ENCODE results near the gene PANK2.
"Not testable (repeated sequence)": the region's sequence is repeated elsewhere in the genome, so short reads cannot be mapped to it uniquely, and the experiment has no call there.

The PANK2 gene

GRCh38 chr20:3867802-3868201 is 21.4 kb upstream of the PANK2 start:
- no peak overlapping the region for H3K9ac ChIP-seq (ENCODE audit: low read depth in 1 of 2, low read length in 2 of 2)
- peaks cover 59 to 75% of the 10 kb centered on the region in 2 donors for H3K36me3 ChIP-seq (ENCODE audit: control insufficient read depth in 2 of 2, insufficient read depth in 2 of 2, low read length in 2 of 2)
- H3K4me1 ChIP-seq (ENCODE audit: control insufficient read depth in 2 of 2, insufficient read depth in 2 of 2, low read length in 2 of 2) = peaks cover 3 to 8% of the 10 kb centered on the region in 2 donors
- no peaks in the 10 kb centered on the region for H3K9me3 ChIP-seq (ENCODE audit: control insufficient read depth in 2 of 2, low read length in 2 of 2)
- no peak overlapping the region for H3K4me3 ChIP-seq (ENCODE audit: low read length in 2 of 2)
- no peak overlapping the region for H3K27ac ChIP-seq (ENCODE audit: low read depth in 2 of 2, low read length in 2 of 2)
- H3K27me3 ChIP-seq (ENCODE audit: control insufficient read depth in 2 of 2, insufficient read depth in 2 of 2, low read length in 2 of 2) = no peaks in the 10 kb centered on the region

- Histone ChIP-seq H3K36me3 (ENCODE audit: control insufficient read depth in 2 of 2, insufficient read depth in 2 of 2, low read length in 2 of 2) (peaks cover 46 to 70% of the 10 kb centered on the region in 2 donors), H3K27ac (ENCODE audit: low read depth in 2 of 2, low read length in 2 of 2) (no peak overlapping the region)
Observed at GRCh38 chr20:3869839-3870634, 19.1 kb upstream of the PANK2 start.

GRCh38 chr20:3871550-3872265 is 17.5 kb upstream of the PANK2 start:
- Histone ChIP-seq H3K9ac (ENCODE audit: low read depth in 1 of 2, low read length in 2 of 2) (no peak overlapping the region), H3K4me3 (ENCODE audit: low read length in 2 of 2) (no peak overlapping the region), H3K27ac (ENCODE audit: low read depth in 2 of 2, low read length in 2 of 2) (no peak overlapping the region), H3K9me3 (ENCODE audit: control insufficient read depth in 2 of 2, low read length in 2 of 2) (no peaks in the 10 kb centered on the region), H3K27me3 (ENCODE audit: control insufficient read depth in 2 of 2, insufficient read depth in 2 of 2, low read length in 2 of 2) (no peaks in the 10 kb centered on the region), H3K4me1 (ENCODE audit: control insufficient read depth in 2 of 2, insufficient read depth in 2 of 2, low read length in 2 of 2) (peaks cover 3 to 8% of the 10 kb centered on the region in 2 donors), H3K36me3 (ENCODE audit: control insufficient read depth in 2 of 2, insufficient read depth in 2 of 2, low read length in 2 of 2) (peaks cover 29 to 62% of the 10 kb centered on the region in 2 donors)

More at GRCh38 chr20:3869839-3870634, 19.1 kb upstream of the PANK2 start:
- Histone ChIP-seq H3K9me3 (ENCODE audit: control insufficient read depth in 2 of 2, low read length in 2 of 2) (no peaks in the 10 kb centered on the region), H3K9ac (ENCODE audit: low read depth in 1 of 2, low read length in 2 of 2) (no peak overlapping the region), H3K4me3 (ENCODE audit: low read length in 2 of 2) (no peak overlapping the region), H3K27me3 (ENCODE audit: control insufficient read depth in 2 of 2, insufficient read depth in 2 of 2, low read length in 2 of 2) (no peaks in the 10 kb centered on the region), H3K4me1 (ENCODE audit: control insufficient read depth in 2 of 2, insufficient read depth in 2 of 2, low read length in 2 of 2) (peaks cover 3 to 8% of the 10 kb centered on the region in 2 donors)

GRCh38 chr20:3873507-3873906 is 15.7 kb upstream of the PANK2 start:
- peaks cover 21 to 49% of the 10 kb centered on the region in 2 donors for H3K36me3 ChIP-seq (ENCODE audit: control insufficient read depth in 2 of 2, insufficient read depth in 2 of 2, low read length in 2 of 2)

GRCh38 chr20:3874194-3874844 is 14.9 kb upstream of the PANK2 start:
- Histone ChIP-seq H3K27me3 (ENCODE audit: control insufficient read depth in 2 of 2, insufficient read depth in 2 of 2, low read length in 2 of 2) (no peaks in the 10 kb centered on the region), H3K27ac (ENCODE audit: low read depth in 2 of 2, low read length in 2 of 2) (no peak overlapping the region), H3K36me3 (ENCODE audit: control insufficient read depth in 2 of 2, insufficient read depth in 2 of 2, low read length in 2 of 2) (peaks cover 21 to 47% of the 10 kb centered on the region in 2 donors), H3K4me3 (ENCODE audit: low read length in 2 of 2) (no peak overlapping the region), H3K9me3 (ENCODE audit: control insufficient read depth in 2 of 2, low read length in 2 of 2) (no peaks in the 10 kb centered on the region), H3K4me1 (ENCODE audit: control insufficient read depth in 2 of 2, insufficient read depth in 2 of 2, low read length in 2 of 2) (peaks cover 3 to 8% of the 10 kb centered on the region in 2 donors), H3K9ac (ENCODE audit: low read depth in 1 of 2, low read length in 2 of 2) (no peak overlapping the region)

More at GRCh38 chr20:3873507-3873906, 15.7 kb upstream of the PANK2 start:
- Histone ChIP-seq H3K27me3 (ENCODE audit: control insufficient read depth in 2 of 2, insufficient read depth in 2 of 2, low read length in 2 of 2) (no peaks in the 10 kb centered on the region), H3K27ac (ENCODE audit: low read depth in 2 of 2, low read length in 2 of 2) (no peak overlapping the region), H3K9me3 (ENCODE audit: control insufficient read depth in 2 of 2, low read length in 2 of 2) (no peaks in the 10 kb centered on the region), H3K9ac (ENCODE audit: low read depth in 1 of 2, low read length in 2 of 2) (no peak overlapping the region), H3K4me1 (ENCODE audit: control insufficient read depth in 2 of 2, insufficient read depth in 2 of 2, low read length in 2 of 2) (peaks cover 3 to 8% of the 10 kb centered on the region in 2 donors), H3K4me3 (ENCODE audit: low read length in 2 of 2) (no peak overlapping the region)

GRCh38 chr20:3875378-3875974 is 13.7 kb upstream of the PANK2 start:
- no peak overlapping the region for H3K4me3 ChIP-seq (ENCODE audit: low read length in 2 of 2)
- no peaks in the 10 kb centered on the region for H3K27me3 ChIP-seq (ENCODE audit: control insufficient read depth in 2 of 2, insufficient read depth in 2 of 2, low read length in 2 of 2)
- H3K36me3 ChIP-seq (ENCODE audit: control insufficient read depth in 2 of 2, insufficient read depth in 2 of 2, low read length in 2 of 2) = peaks cover 21 to 42% of the 10 kb centered on the region in 2 donors
- H3K9me3 ChIP-seq (ENCODE audit: control insufficient read depth in 2 of 2, low read length in 2 of 2) = no peaks in the 10 kb centered on the region
- no peaks in the 10 kb centered on the region for H3K4me1 ChIP-seq (ENCODE audit: control insufficient read depth in 2 of 2, insufficient read depth in 2 of 2, low read length in 2 of 2)
- H3K27ac ChIP-seq (ENCODE audit: low read depth in 2 of 2, low read length in 2 of 2) = no peak overlapping the region
- H3K9ac ChIP-seq (ENCODE audit: low read depth in 1 of 2, low read length in 2 of 2) = no peak overlapping the region

- Histone ChIP-seq H3K4me1 (ENCODE audit: control insufficient read depth in 2 of 2, insufficient read depth in 2 of 2, low read length in 2 of 2) (no peaks in the 10 kb centered on the region), H3K4me3 (ENCODE audit: low read length in 2 of 2) (no peak overlapping the region), H3K27me3 (ENCODE audit: control insufficient read depth in 2 of 2, insufficient read depth in 2 of 2, low read length in 2 of 2) (no peaks in the 10 kb centered on the region), H3K36me3 (ENCODE audit: control insufficient read depth in 2 of 2, insufficient read depth in 2 of 2, low read length in 2 of 2) (peaks cover 21 to 41% of the 10 kb centered on the region in 2 donors), H3K27ac (ENCODE audit: low read depth in 2 of 2, low read length in 2 of 2) (no peak overlapping the region), H3K9ac (ENCODE audit: low read depth in 1 of 2, low read length in 2 of 2) (no peak overlapping the region), H3K9me3 (ENCODE audit: control insufficient read depth in 2 of 2, low read length in 2 of 2) (no peaks in the 10 kb centered on the region)
Observed at GRCh38 chr20:3876000-3876399, 13.2 kb upstream of the PANK2 start.

- peaks cover 14 to 36% of the 10 kb centered on the region in 2 donors for H3K36me3 ChIP-seq (ENCODE audit: control insufficient read depth in 2 of 2, insufficient read depth in 2 of 2, low read length in 2 of 2)
Observed at GRCh38 chr20:3876676-3877075, 12.5 kb upstream of the PANK2 start.

GRCh38 chr20:3878921-3879274 is 10.3 kb upstream of the PANK2 start:
- not testable (repeated sequence) for H3K27me3 ChIP-seq (ENCODE audit: control insufficient read depth in 2 of 2, insufficient read depth in 2 of 2, low read length in 2 of 2); H3K9ac ChIP-seq (ENCODE audit: low read depth in 1 of 2, low read length in 2 of 2); H3K27ac ChIP-seq (ENCODE audit: low read depth in 2 of 2, low read length in 2 of 2); H3K4me1 ChIP-seq (ENCODE audit: control insufficient read depth in 2 of 2, insufficient read depth in 2 of 2, low read length in 2 of 2); H3K9me3 ChIP-seq (ENCODE audit: control insufficient read depth in 2 of 2, low read length in 2 of 2); H3K4me3 ChIP-seq (ENCODE audit: low read length in 2 of 2)
- peaks cover 4 to 18% of the 10 kb centered on the region in 2 donors for H3K36me3 ChIP-seq (ENCODE audit: control insufficient read depth in 2 of 2, insufficient read depth in 2 of 2, low read length in 2 of 2)

More at GRCh38 chr20:3876676-3877075, 12.5 kb upstream of the PANK2 start:
- H3K27me3 ChIP-seq (ENCODE audit: control insufficient read depth in 2 of 2, insufficient read depth in 2 of 2, low read length in 2 of 2) = no peaks in the 10 kb centered on the region
- no peak overlapping the region for H3K27ac ChIP-seq (ENCODE audit: low read depth in 2 of 2, low read length in 2 of 2)
- no peak overlapping the region for H3K9ac ChIP-seq (ENCODE audit: low read depth in 1 of 2, low read length in 2 of 2)
- H3K9me3 ChIP-seq (ENCODE audit: control insufficient read depth in 2 of 2, low read length in 2 of 2) = no peaks in the 10 kb centered on the region
- no peaks in the 10 kb centered on the region for H3K4me1 ChIP-seq (ENCODE audit: control insufficient read depth in 2 of 2, insufficient read depth in 2 of 2, low read length in 2 of 2)
- no peak overlapping the region for H3K4me3 ChIP-seq (ENCODE audit: low read length in 2 of 2)
